Keratinocyte (primary cell): ENCODE measurements around the gene GSKIP. TPM values are rescaled to one million over a fixed set of nuclear protein-coding genes. Genes with fewer than 3 reads are reported as not detected.
A peak's percentile ranks its signal among the peaks of the same experiment; 100 is the strongest.

ENCODE experiments used
- DNase-seq: peaks from one replicate; pipeline ENCODE4 v3.0.0-alpha.2; 2011; ENCODE audit warnings: low read depth, missing footprints, low spot score
- FAIRE-seq: peaks from 2 replicates; lab custom pipeline; 2011; peaks lifted over from hg19 to GRCh38; lab: Jason Lieb, UNC
- H2AFZ ChIP-seq: 2 replicates; pipeline ENCODE4 v1.6.0; 2012; ENCODE audit warnings: low read length, control low read depth, inconsistent platforms; ENCODE audit not compliant: control insufficient read depth
- H3K27ac ChIP-seq: 2 replicates; pipeline ENCODE4 v1.5.1; 2011; ENCODE audit warnings: low read length; ENCODE audit not compliant: control insufficient read depth, insufficient read depth
- H3K27me3 ChIP-seq: 3 replicates; pipeline ENCODE4 v1.6.0; 2011; ENCODE audit warnings: low read length; ENCODE audit not compliant: control insufficient read depth, insufficient read depth; ENCODE audit errors: extremely low read depth
- H3K36me3 ChIP-seq, 2 experiments: 2 replicates in 1 of 2; 3 replicates in 1 of 2; pipeline ENCODE4 v1.5.1; 2011; ENCODE audit warnings: low read length in 2 of 2, mild to moderate bottlenecking in 1 of 2; ENCODE audit not compliant: control insufficient read depth in 2 of 2, insufficient read depth in 2 of 2; ENCODE audit errors: extremely low read depth in 1 of 2
- H3K4me1 ChIP-seq: 3 replicates; pipeline ENCODE4 v1.5.1; 2011; ENCODE audit warnings: low read length; ENCODE audit not compliant: control insufficient read depth, insufficient read depth; ENCODE audit errors: extremely low read depth
- H3K4me2 ChIP-seq: 3 replicates; pipeline ENCODE4 v1.6.0; 2011; ENCODE audit warnings: low read depth, low read length; ENCODE audit not compliant: control insufficient read depth, insufficient read depth; ENCODE audit errors: extremely low read depth
- H3K4me3 ChIP-seq, 3 experiments: fragments of 200-600 bp in 1 of 3; sonication (generic) in 1 of 3; 2 replicates in 2 of 3; 3 replicates in 1 of 3; pipeline ENCODE4 v1.5.1; 2011 to 2016; ENCODE audit warnings: low read length in 3 of 3, mild to moderate bottlenecking in 3 of 3, control low read depth in 2 of 3, inconsistent platforms in 1 of 3, low read depth in 1 of 3, mixed read lengths in 1 of 3, mixed run types in 1 of 3, moderate library complexity in 1 of 3; ENCODE audit not compliant: control insufficient read depth in 2 of 3, insufficient read depth in 2 of 3; ENCODE audit errors: extremely low read depth in 1 of 3
- H3K79me2 ChIP-seq: 2 replicates; pipeline ENCODE4 v1.6.0; 2012; ENCODE audit warnings: low read length; ENCODE audit not compliant: control insufficient read depth, insufficient read depth
- H3K9ac ChIP-seq: 3 replicates; pipeline ENCODE4 v1.6.0; 2011; ENCODE audit warnings: low read length; ENCODE audit not compliant: control insufficient read depth, insufficient read depth; ENCODE audit errors: extremely low read depth
- H3K9me1 ChIP-seq: 3 replicates; pipeline ENCODE4 v1.6.0; 2011; ENCODE audit warnings: low read length; ENCODE audit not compliant: control insufficient read depth, insufficient read depth; ENCODE audit errors: extremely low read depth
- H3K9me3 ChIP-seq: 2 replicates; pipeline ENCODE4 v1.5.1; 2012; ENCODE audit warnings: low read depth, low read length; ENCODE audit not compliant: control insufficient read depth
- H4K20me1 ChIP-seq: 3 replicates; pipeline ENCODE4 v1.6.0; 2011; ENCODE audit warnings: low read length; ENCODE audit not compliant: control insufficient read depth, insufficient read depth; ENCODE audit errors: extremely low read depth
- EZH2 ChIP-seq: IDR thresholded peaks from one replicate; pipeline ENCODE4 v1.6.1; 2012; ENCODE audit warnings: inconsistent platforms, mild to moderate bottlenecking, low read length, moderate library complexity
- dilution Hi-C: fragments of 300-500 bp; cut with MboI; formaldehyde crosslinking; loops from one replicate; pipeline ENCODE4 v1.7.0; 2020; ENCODE audit warnings: low sequenced_read_pairs; ENCODE audit not compliant: extremely low pct_ligation_motif_present
- polyA plus RNA-seq, 5 experiments: library from polyadenylated mRNA; depleted of rRNA in 3 of 5; stranded (reverse) in 3 of 5; stranded (forward) in 1 of 5; unstranded in 1 of 5; fragments of >200 nt; gene quantifications; 1 replicate in 1 of 5; 2 replicates in 3 of 5; 3 replicates in 1 of 5; pipeline versions ENCODE4 v1.2.1 to v1.2.3, GENCODE V29; 2011 to 2012; ENCODE audit warnings: missing spikeins in 2 of 5, low read depth in 1 of 5, low replicate concordance in 1 of 5
- TF ChIP-seq, protein P1 (sequence below), 3 experiments: IDR thresholded peaks in 1 of 3; conservative IDR thresholded peaks in 1 of 3; optimal IDR thresholded peaks in 1 of 3; 2 replicates in 2 of 3; 3 replicates in 1 of 3; pipeline versions ENCODE3 to v1.5.1; 2011; ENCODE audit warnings: low read length in 3 of 3, mild to moderate bottlenecking in 3 of 3, moderate library complexity in 2 of 3, control low read depth in 1 of 3, inconsistent platforms in 1 of 3; ENCODE audit not compliant: insufficient read depth in 2 of 3; ENCODE audit errors: extremely low read depth in 1 of 3

The GSKIP gene
- polyA plus RNA-seq, 1 donor (not counting 4 experiments of a cell fraction or from before 2014, with no cell fraction given): 51.1 TPM

DNA sequence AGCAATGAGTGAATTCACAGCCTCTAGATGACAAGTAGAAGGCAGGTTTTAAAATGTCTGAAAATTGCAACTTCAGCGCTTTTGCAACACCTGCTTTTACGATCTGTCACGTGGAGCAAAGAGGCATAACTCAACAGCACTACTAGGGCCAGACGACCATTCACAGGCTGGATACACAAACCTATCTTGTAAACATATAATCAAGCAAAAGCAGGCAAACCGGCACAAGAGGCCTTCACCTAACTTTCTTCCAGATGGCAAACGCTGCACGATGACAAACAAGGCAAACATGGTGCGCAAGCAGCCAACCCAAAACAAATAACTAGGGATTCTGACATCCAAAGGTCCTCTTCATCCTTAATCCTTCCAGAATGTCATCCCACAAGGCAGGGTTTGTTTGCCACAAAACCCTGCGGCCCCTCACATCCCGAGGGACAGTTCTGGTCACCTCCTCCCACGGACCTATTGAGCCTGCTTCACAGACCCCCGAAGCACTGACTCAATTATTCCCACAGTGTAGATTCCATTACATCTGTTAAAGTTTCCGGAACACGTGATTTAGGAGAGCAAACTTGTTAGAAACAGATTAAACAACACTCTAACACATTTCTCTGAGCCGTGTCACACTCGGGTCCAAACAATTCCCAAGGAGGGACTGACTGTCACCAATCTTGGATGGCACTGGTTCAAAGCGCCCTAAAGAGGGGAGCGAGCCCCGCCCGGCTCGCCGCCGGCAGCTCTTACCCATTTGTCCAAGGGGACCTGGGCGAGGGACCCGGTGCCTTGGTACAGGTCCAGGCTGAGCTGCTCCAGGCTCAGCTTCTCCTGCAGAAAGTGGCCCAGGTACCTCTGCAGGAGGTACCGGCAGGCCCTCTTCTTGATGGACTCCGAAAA, 1.0 kb upstream of the GSKIP start:
- H3K4me1 ChIP-seq: peaks cover 18% of the 10 kb centered on the region
- peaks cover 4% of the 10 kb centered on the region for H3K9me1 ChIP-seq
- H3K4me3 ChIP-seq: peak overlapping the region; percentile 73 to 98 (median 94)
- no peaks in the 10 kb centered on the region for H3K9me3 ChIP-seq
- H3K36me3 ChIP-seq: peaks cover 0 to 1% of the 10 kb centered on the region in 2 experiments
- peak; percentile 41 for FAIRE-seq
- peak overlapping the region; percentile 78 for H2AFZ ChIP-seq
- H3K27me3 ChIP-seq: no peaks in the 10 kb centered on the region
- TF ChIP-seq, protein P1, sequence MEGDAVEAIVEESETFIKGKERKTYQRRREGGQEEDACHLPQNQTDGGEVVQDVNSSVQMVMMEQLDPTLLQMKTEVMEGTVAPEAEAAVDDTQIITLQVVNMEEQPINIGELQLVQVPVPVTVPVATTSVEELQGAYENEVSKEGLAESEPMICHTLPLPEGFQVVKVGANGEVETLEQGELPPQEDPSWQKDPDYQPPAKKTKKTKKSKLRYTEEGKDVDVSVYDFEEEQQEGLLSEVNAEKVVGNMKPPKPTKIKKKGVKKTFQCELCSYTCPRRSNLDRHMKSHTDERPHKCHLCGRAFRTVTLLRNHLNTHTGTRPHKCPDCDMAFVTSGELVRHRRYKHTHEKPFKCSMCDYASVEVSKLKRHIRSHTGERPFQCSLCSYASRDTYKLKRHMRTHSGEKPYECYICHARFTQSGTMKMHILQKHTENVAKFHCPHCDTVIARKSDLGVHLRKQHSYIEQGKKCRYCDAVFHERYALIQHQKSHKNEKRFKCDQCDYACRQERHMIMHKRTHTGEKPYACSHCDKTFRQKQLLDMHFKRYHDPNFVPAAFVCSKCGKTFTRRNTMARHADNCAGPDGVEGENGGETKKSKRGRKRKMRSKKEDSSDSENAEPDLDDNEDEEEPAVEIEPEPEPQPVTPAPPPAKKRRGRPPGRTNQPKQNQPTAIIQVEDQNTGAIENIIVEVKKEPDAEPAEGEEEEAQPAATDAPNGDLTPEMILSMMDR (optimal IDR thresholded peaks at IDR 0.05 in 1 of 3, IDR thresholded peaks at IDR 0.05 in 1 of 3, conservative IDR thresholded peaks at IDR 0.05 in 1 of 3; ENCODE audit: extremely low read depth in 1 of 3, insufficient read depth in 2 of 3, low read length in 3 of 3): no peak
- no peak for TF ChIP-seq EZH2
- H3K4me2 ChIP-seq: peak overlapping the region; percentile 73
- H3K27ac ChIP-seq: peak overlapping the region; percentile 59
- peak overlapping the region; percentile 82 for H3K9ac ChIP-seq
- DNase-seq: no peak
- no peaks in the 10 kb centered on the region for H4K20me1 ChIP-seq
- dilution Hi-C loops: no loop called here
- peaks cover 63% of the 10 kb centered on the region for H3K79me2 ChIP-seq

DNA sequence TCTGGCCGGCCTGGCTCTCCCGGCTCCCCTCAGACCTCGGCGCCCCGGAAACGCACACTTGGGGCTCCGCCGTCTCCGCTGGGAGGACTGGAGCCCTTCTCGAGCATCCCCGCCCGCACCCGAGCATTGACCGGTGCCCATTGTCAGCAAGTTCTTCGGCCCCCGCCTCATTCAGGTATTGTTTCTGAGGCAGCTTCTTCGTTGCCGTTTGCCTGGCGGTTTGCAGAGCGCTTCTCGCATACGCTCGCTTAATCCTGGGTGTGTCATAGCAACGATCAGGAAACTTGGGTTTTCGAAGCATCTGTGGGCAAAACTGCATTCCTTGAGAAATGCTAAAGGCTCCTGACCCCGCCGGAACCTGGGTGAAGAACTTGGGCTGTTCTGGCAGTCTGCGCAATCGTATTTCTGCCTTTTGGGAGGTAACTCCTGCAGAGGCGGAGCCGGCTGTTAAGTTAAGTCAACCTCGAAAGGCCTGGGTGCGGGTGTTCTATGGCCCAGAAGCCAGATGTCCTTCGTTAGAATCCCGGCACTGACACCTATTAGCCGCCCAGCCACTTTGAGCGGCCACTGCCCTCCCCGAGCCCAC, 518 bp downstream of the GSKIP start:
- H3K9me3 ChIP-seq: no peaks in the 10 kb centered on the region
- peak overlapping the region; percentile 77 for H3K27ac ChIP-seq

More for the DNA sequence above, 518 bp downstream of the GSKIP start:
- H2AFZ ChIP-seq: peak overlapping the region; percentile 95
- dilution Hi-C loops: no loop called here
- H3K79me2 ChIP-seq: peaks cover 76% of the 10 kb centered on the region
- H3K4me2 ChIP-seq: peak overlapping the region; percentile 87
- no peaks in the 10 kb centered on the region for H4K20me1 ChIP-seq
- DNase-seq (no peak), FAIRE-seq (peak; percentile 69)
- H3K9me1 ChIP-seq: peaks cover 4% of the 10 kb centered on the region
- peak overlapping the region; percentile 84 for H3K9ac ChIP-seq
- H3K27me3 ChIP-seq: no peaks in the 10 kb centered on the region
- no peak for TF ChIP-seq EZH2
- TF ChIP-seq, protein P1 (optimal IDR thresholded peaks at IDR 0.05 in 1 of 3, IDR thresholded peaks at IDR 0.05 in 1 of 3, conservative IDR thresholded peaks at IDR 0.05 in 1 of 3; ENCODE audit: extremely low read depth in 1 of 3, insufficient read depth in 2 of 3, low read length in 3 of 3): no peak
- H3K4me3 ChIP-seq: peak overlapping the region; percentile 88 to 98 (median 94)
- H3K36me3 ChIP-seq: peaks cover 0 to 1% of the 10 kb centered on the region in 2 experiments
- H3K4me1 ChIP-seq: peaks cover 18% of the 10 kb centered on the region
